Measurements from ENCODE around the gene TMTC2. TPM values are rescaled to one million over a fixed set of nuclear protein-coding genes. Genes with fewer than 3 reads are reported as not detected.

TMTC2 gene
- 1 to 10 TPM; 5.0 to 6.7 TPM for total RNA-seq

GRCh38 chr12:82686168-82687020 lies at the start of gene TMTC2:
TMTC2 (plus strand) TSS chr12:82686906.
- Mint-ChIP-seq H3K36me3 (peaks cover 6 to 10% of the 10 kb centered on the region in 2 donors), H3K9me3 (no peaks in the 10 kb centered on the region), H3K27ac (peak within 1 kb of the TSS; percentile 91 to 98)
- ATAC-seq: peak; percentile 93 to 94
- peak; percentile 90 to 91 for DNase-seq (ENCODE audit: low spot score in 2 of 2)

DNA sequence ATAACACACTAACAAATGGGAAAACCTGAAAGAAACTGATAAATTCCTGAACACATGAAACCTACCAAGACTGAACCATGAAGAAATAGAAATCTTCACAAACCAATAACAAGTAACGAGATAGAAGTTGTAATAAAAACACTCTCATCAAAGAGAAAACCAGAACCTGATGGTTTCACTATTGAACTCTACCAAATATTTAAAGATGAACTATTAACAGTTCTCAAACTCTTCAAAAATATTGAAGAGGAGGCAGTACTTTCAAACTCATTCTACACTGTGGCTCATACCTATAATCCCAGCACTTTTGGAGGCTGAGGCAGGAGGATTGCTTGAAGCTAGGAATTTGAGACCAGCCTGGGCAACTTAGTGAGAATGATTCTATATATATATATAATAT lies 48.4 kb upstream of the TMTC2 start:
- Mint-ChIP-seq H3K36me3 (peaks cover 0 to 5% of the 10 kb centered on the region in 2 donors), H3K27ac (no peak overlapping the region), H3K9me3 (peaks cover 0 to 9% of the 10 kb centered on the region in 2 donors)
- DNase-seq (ENCODE audit: low spot score in 2 of 2) (no peak), ATAC-seq (no peak)

- no peak for DNase-seq (ENCODE audit: low spot score in 2 of 2)
- H3K9me3 Mint-ChIP-seq: no peaks in the 10 kb centered on the region
- ATAC-seq: no peak
Measured at GRCh38 chr12:82644896-82645295, 41.8 kb upstream of the TMTC2 start.

GRCh38 chr12:82645414-82645813 lies 41.3 kb upstream of the TMTC2 start:
- no peak for DNase-seq (ENCODE audit: low spot score in 2 of 2)
- Mint-ChIP-seq H3K36me3 (no peaks in the 10 kb centered on the region), H3K9me3 (no peaks in the 10 kb centered on the region), H3K27ac (no peak overlapping the region)
- ATAC-seq: no peak

More at GRCh38 chr12:82644896-82645295, 41.8 kb upstream of the TMTC2 start:
- no peaks in the 10 kb centered on the region for H3K36me3 Mint-ChIP-seq
- no peak overlapping the region for H3K27ac Mint-ChIP-seq

DNA sequence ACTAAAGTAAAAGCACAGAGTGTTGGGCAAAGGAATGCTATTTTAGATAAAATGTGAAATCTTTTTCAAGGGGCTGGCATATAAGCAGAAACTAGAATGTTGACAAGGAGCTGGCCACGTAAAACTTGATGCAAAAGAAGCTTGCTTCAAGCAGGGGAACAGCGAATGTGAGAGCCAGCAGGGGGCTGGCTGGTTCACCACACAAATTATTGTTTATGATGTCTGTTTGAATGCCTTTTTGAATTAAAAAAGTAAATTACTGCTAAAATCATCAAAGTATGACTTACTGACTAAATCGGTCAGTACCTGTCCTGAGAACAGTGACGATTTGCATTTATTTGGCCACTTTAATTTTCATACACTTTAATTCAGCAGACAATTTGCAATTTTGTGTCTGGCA lies 38.9 kb upstream of the TMTC2 start:
- Mint-ChIP-seq H3K9me3 (no peaks in the 10 kb centered on the region), H3K27ac (no peak overlapping the region), H3K36me3 (no peaks in the 10 kb centered on the region)
- DNase-seq (ENCODE audit: low spot score in 2 of 2) (no peak), ATAC-seq (no peak)

GRCh38 chr12:82648259-82648909 lies 38.3 kb upstream of the TMTC2 start:
- H3K9me3 Mint-ChIP-seq: no peaks in the 10 kb centered on the region
- H3K27ac Mint-ChIP-seq: no peak overlapping the region
- no peaks in the 10 kb centered on the region for H3K36me3 Mint-ChIP-seq
- DNase-seq (ENCODE audit: low spot score in 2 of 2) (no peak), ATAC-seq (no peak)

- peak; percentile 48 to 51 for ATAC-seq
- Mint-ChIP-seq H3K27ac (no peak overlapping the region), H3K9me3 (no peaks in the 10 kb centered on the region), H3K36me3 (no peaks in the 10 kb centered on the region)
- no peak for DNase-seq (ENCODE audit: low spot score in 2 of 2)
Measured at GRCh38 chr12:82650627-82651337, 35.9 kb upstream of the TMTC2 start.

GRCh38 chr12:82651489-82651888 lies 35.2 kb upstream of the TMTC2 start:
- ATAC-seq (no peak), DNase-seq (ENCODE audit: low spot score in 2 of 2) (no peak)
- Mint-ChIP-seq H3K36me3 (no peaks in the 10 kb centered on the region), H3K27ac (no peak overlapping the region), H3K9me3 (no peaks in the 10 kb centered on the region)

- ATAC-seq (no peak), DNase-seq (ENCODE audit: low spot score in 2 of 2) (no peak)
- Mint-ChIP-seq H3K9me3 (no peaks in the 10 kb centered on the region), H3K27ac (no peak overlapping the region), H3K36me3 (no peaks in the 10 kb centered on the region)
Measured at GRCh38 chr12:82652071-82652470, 34.6 kb upstream of the TMTC2 start.

DNA sequence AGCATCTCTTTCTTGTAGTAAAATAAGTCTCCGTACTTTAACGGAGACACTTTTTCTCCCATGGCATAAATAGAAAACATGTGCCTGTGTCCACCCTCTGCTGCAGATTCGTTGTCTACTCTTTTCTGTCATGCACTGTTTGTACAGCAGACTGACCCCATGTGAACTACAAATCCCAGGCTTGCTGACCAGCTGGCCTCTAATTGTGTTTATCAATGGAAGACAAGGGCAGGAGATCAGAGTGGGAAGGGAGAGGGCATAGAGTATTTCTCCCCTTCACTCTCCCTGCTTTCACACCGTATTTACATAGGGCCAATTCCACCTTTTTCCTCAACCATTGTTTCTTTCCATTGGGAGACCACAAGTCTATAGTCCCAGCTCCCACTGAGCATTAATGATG lies 31.0 kb upstream of the TMTC2 start:
- Mint-ChIP-seq H3K27ac (no peak overlapping the region), H3K36me3 (peaks cover 0 to 6% of the 10 kb centered on the region in 2 donors), H3K9me3 (peaks cover 6 to 8% of the 10 kb centered on the region in 2 donors)
- DNase-seq (ENCODE audit: low spot score in 2 of 2) (no peak), ATAC-seq (no peak)

GRCh38 chr12:82659343-82660207 lies 27.1 kb upstream of the TMTC2 start:
- H3K36me3 Mint-ChIP-seq: peaks cover 0 to 6% of the 10 kb centered on the region in 2 donors
- H3K9me3 Mint-ChIP-seq: peaks cover 6 to 8% of the 10 kb centered on the region in 2 donors
- ATAC-seq: no peak
- no peak for DNase-seq (ENCODE audit: low spot score in 2 of 2)
- no peak overlapping the region for H3K27ac Mint-ChIP-seq

DNA sequence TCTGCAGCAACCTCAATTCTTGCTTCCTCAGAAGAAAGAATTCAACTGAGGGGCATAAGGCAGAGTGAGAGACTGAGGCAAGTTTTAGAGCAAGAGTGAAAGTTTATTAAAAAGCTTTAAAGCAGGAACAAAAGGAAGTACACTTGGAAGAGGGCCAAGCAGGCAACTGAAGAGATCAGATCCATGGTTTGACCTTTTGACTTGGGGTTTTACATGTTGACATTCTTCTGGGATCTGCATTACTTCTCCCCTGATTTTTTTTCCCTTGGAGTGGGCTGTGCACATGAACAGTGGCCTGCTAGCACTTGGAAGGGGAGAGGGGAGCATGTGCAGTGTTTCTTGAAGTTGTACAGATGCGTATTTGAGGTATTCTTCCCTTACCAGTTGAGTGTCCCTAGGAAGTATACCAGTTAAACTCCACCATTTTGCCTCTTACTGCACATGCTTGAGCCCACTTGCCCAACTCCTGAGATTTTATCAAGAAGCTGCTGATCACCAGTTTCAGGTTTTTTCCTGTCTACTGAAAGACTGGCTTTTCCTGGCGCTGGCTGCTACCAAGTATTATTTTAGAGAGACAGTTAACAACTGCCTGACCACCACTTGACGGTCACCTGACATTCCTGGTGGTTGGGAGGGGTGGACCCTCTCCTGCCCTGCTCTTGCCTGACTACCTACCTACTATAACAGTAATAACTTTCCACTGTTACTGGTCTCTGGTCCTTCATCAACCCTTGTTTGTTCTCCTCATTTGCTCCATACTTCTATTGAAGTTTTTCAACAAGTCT lies 26.0 kb upstream of the TMTC2 start:
- H3K36me3 Mint-ChIP-seq: peaks cover 0 to 6% of the 10 kb centered on the region in 2 donors
- H3K9me3 Mint-ChIP-seq: peaks cover 6 to 11% of the 10 kb centered on the region in 2 donors
- ATAC-seq (no peak), DNase-seq (ENCODE audit: low spot score in 2 of 2) (no peak)
- no peak overlapping the region for H3K27ac Mint-ChIP-seq

DNA sequence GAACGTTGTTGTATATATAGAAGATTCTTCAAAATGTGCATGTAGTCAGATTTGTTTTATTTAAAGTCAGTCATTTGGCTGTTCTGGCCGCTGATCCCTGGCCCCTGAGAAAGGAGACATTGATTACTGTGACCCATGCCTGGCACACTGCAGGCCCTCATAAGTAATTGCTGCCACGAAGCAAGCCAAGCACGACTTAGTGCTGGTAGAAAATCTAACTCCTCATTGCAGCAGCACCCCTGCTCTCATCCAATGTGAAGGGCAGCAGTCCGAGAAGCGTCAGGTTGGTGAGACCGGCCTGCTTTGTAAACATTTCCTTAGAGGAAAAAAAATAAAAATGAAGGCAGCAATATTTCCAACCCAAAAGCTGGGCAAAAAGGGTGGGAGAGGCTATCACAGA lies 22.8 kb upstream of the TMTC2 start:
- ATAC-seq (no peak), DNase-seq (ENCODE audit: low spot score in 2 of 2) (no peak)
- peaks cover 0 to under 1% of the 10 kb centered on the region in 2 donors for H3K36me3 Mint-ChIP-seq
- H3K9me3 Mint-ChIP-seq: peaks cover 2 to 12% of the 10 kb centered on the region in 2 donors
- no peak overlapping the region for H3K27ac Mint-ChIP-seq

- DNase-seq (ENCODE audit: low spot score in 2 of 2) (no peak), ATAC-seq (peak in 1 of 2 donors; percentile 73)
- H3K36me3 Mint-ChIP-seq: no peaks in the 10 kb centered on the region
- peaks cover 0 to 5% of the 10 kb centered on the region in 2 donors for H3K9me3 Mint-ChIP-seq
- H3K27ac Mint-ChIP-seq: no peak overlapping the region
Measured at GRCh38 chr12:82665142-82665923, 21.4 kb upstream of the TMTC2 start.

- H3K36me3 Mint-ChIP-seq: no peaks in the 10 kb centered on the region
- DNase-seq (ENCODE audit: low spot score in 2 of 2) (no peak), ATAC-seq (peak in 1 of 2 donors; percentile 71)
- H3K27ac Mint-ChIP-seq: no peak overlapping the region
- peaks cover 0 to 4% of the 10 kb centered on the region in 2 donors for H3K9me3 Mint-ChIP-seq
Measured at GRCh38 chr12:82666830-82667229, 19.9 kb upstream of the TMTC2 start.

All from activated naive CD4-positive, alpha-beta T cell treated with anti-CD3 and anti-CD28 coated beads, Interleukin-2, amount 50 U/mL, for 72 hours (primary cell).